ENCODE measurements around the gene G2E3. TPM values are rescaled to one million over a fixed set of nuclear protein-coding genes. Genes with fewer than 3 reads are reported as not detected.

Gene G2E3
- total RNA-seq, 1 experiment from 2014 or later, result 34.1 TPM

GRCh38 chr14:30559638-30560091 is 707 bp downstream of the G2E3 start:
- no TSS peak for BruUV-seq (replicated peaks)
- intact Hi-C loops (cut with micrococcal nuclease), result loop anchor here (2.0 kb wide), 1 partner anchor 51 kb away; no protein-coding TSS in a partner anchor
- ChIA-PET CTCF (no interaction called here), POLR2A (interaction anchor here (1.0 to 4.3 kb wide), 12 partner anchors 10 to 186 kb away, joined by 3 to 46 read pairs (median 5); partner anchors contain the start of gene SCFD1)
- Mint-ChIP-seq H3K4me1 (ENCODE audit: insufficient read depth, unreplicated experiment) (peaks cover 16% of the 10 kb centered on the region), H3K4me3 (ENCODE audit: unreplicated experiment) (peak overlapping the region; percentile 98), H3K27me3 (ENCODE audit: insufficient read depth, unreplicated experiment) (no peaks in the 10 kb centered on the region), H3K36me3 (ENCODE audit: insufficient read depth, unreplicated experiment) (peaks cover 17% of the 10 kb centered on the region), H3K9me3 (ENCODE audit: unreplicated experiment) (no peaks in the 10 kb centered on the region), H3K27ac (ENCODE audit: low read depth, unreplicated experiment) (peak overlapping the region; percentile 99)
- peak; percentile 36 for DNase-seq (ENCODE audit: unreplicated experiment)
- no peak for TF ChIP-seq CTCF (IDR thresholded peaks at IDR 0.05; ENCODE audit: unreplicated experiment)

- DNase-seq (ENCODE audit: unreplicated experiment), result no peak
- CTCF ChIA-PET, result interaction anchor here (0.6 kb wide), 2 partner anchors 48 to 80 kb away, joined by 3 read pairs; no protein-coding TSS in a partner anchor
- Mint-ChIP-seq H3K4me3 (ENCODE audit: unreplicated experiment) (peak overlapping the region; percentile 98), H3K4me1 (ENCODE audit: insufficient read depth, unreplicated experiment) (peaks cover 23% of the 10 kb centered on the region), H3K36me3 (ENCODE audit: insufficient read depth, unreplicated experiment) (peaks cover 20% of the 10 kb centered on the region), H3K27ac (ENCODE audit: low read depth, unreplicated experiment) (peak overlapping the region; percentile 99), H3K9me3 (ENCODE audit: unreplicated experiment) (no peaks in the 10 kb centered on the region), H3K27me3 (ENCODE audit: insufficient read depth, unreplicated experiment) (no peaks in the 10 kb centered on the region)
- intact Hi-C loops (cut with micrococcal nuclease), result no loop called here
- no peak for TF ChIP-seq CTCF (IDR thresholded peaks at IDR 0.05; ENCODE audit: unreplicated experiment)
- POLR2A ChIA-PET, result interaction anchor here (0.7 to 4.3 kb wide), 4 partner anchors 10 to 77 kb away, joined by 3 to 46 read pairs (median 5); partner anchors contain the start of gene SCFD1
- no TSS peak for BruUV-seq (replicated peaks)
These were observed 1.6 kb downstream of the G2E3 start for GRCh38 chr14:30560581-30560980.

GRCh38 chr14:30564235-30564867 is 5.4 kb downstream of the G2E3 start:
- no peak for TF ChIP-seq CTCF (IDR thresholded peaks at IDR 0.05; ENCODE audit: unreplicated experiment)
- Mint-ChIP-seq H3K27me3 (ENCODE audit: insufficient read depth, unreplicated experiment) (no peaks in the 10 kb centered on the region), H3K4me3 (ENCODE audit: unreplicated experiment) (no peak overlapping the region), H3K36me3 (ENCODE audit: insufficient read depth, unreplicated experiment) (peaks cover 20% of the 10 kb centered on the region), H3K4me1 (ENCODE audit: insufficient read depth, unreplicated experiment) (peaks cover 48% of the 10 kb centered on the region), H3K27ac (ENCODE audit: low read depth, unreplicated experiment) (no peak overlapping the region), H3K9me3 (ENCODE audit: unreplicated experiment) (peaks cover 6% of the 10 kb centered on the region)
- ChIA-PET CTCF (interaction anchor here (1.0 to 1.1 kb wide), 2 partner anchors 47 to 189 kb away, joined by 4 read pairs; no protein-coding TSS in a partner anchor), POLR2A (interaction anchor here (1.4 kb wide), 1 partner anchor 58 kb away, joined by 5 read pairs; the partner anchor contains the start of gene SCFD1)
- intact Hi-C loops (cut with micrococcal nuclease), result no loop called here
- DNase-seq (ENCODE audit: unreplicated experiment), result no peak
- no TSS peak for BruUV-seq (replicated peaks)

- Mint-ChIP-seq H3K4me1 (ENCODE audit: insufficient read depth, unreplicated experiment) (peaks cover 53% of the 10 kb centered on the region), H3K27ac (ENCODE audit: low read depth, unreplicated experiment) (no peak overlapping the region), H3K9me3 (ENCODE audit: unreplicated experiment) (peaks cover 6% of the 10 kb centered on the region), H3K36me3 (ENCODE audit: insufficient read depth, unreplicated experiment) (peaks cover 20% of the 10 kb centered on the region), H3K4me3 (ENCODE audit: unreplicated experiment) (no peak overlapping the region), H3K27me3 (ENCODE audit: insufficient read depth, unreplicated experiment) (no peaks in the 10 kb centered on the region)
- no TSS peak for BruUV-seq (replicated peaks)
- CTCF ChIA-PET, result no interaction called here
- no peak for TF ChIP-seq CTCF (IDR thresholded peaks at IDR 0.05; ENCODE audit: unreplicated experiment)
- intact Hi-C loops (cut with micrococcal nuclease), result no loop called here
- POLR2A ChIA-PET, result interaction anchor here (1.4 kb wide), 1 partner anchor 57 kb away, joined by 5 read pairs; the partner anchor contains the start of gene SCFD1
- DNase-seq (ENCODE audit: unreplicated experiment), result no peak
These were observed 5.9 kb downstream of the G2E3 start for GRCh38 chr14:30564868-30565248.

All from MCF 10A (cell line).